IPS DF 4.7 (cell line): ENCODE measurements around the gene TGM2.

ENCODE experiments used
- DNase-seq: peaks from one replicate; pipeline ENCODE4 v3.0.0-alpha.2; 2013; ENCODE audit warnings: low spot score; ENCODE audit errors: extremely low read depth

TGM2 gene

GRCh38 chr20:38095017-38095686 lies 69.9 kb downstream of the TGM2 start:
- DNase-seq: no peak

- no peak for DNase-seq
These were observed 70.6 kb downstream of the TGM2 start for GRCh38 chr20:38094373-38094891.

- no peak for DNase-seq
These were observed 71.4 kb downstream of the TGM2 start for GRCh38 chr20:38093641-38094077.

GRCh38 chr20:38092915-38093314 lies 72.2 kb downstream of the TGM2 start:
- no peak for DNase-seq

GRCh38 chr20:38092260-38092857 lies 72.7 kb downstream of the TGM2 start:
- DNase-seq: no peak

GRCh38 chr20:38091441-38092216 lies 73.4 kb downstream of the TGM2 start:
- no peak for DNase-seq

GRCh38 chr20:38090061-38090460 lies 75.0 kb downstream of the TGM2 start:
- DNase-seq: no peak

- no peak for DNase-seq
These were observed 75.6 kb downstream of the TGM2 start for GRCh38 chr20:38089500-38089899.

- DNase-seq: no peak
These were observed 80.0 kb downstream of the TGM2 start for GRCh38 chr20:38085026-38085425.

- DNase-seq: no peak
These were observed 80.6 kb downstream of the TGM2 start for GRCh38 chr20:38084425-38084951.

- DNase-seq: no peak
These were observed 81.6 kb downstream of the TGM2 start for GRCh38 chr20:38083338-38084048.

GRCh38 chr20:38082894-38083293 lies 82.2 kb downstream of the TGM2 start:
- DNase-seq: no peak

GRCh38 chr20:38081575-38081974 lies 83.5 kb downstream of the TGM2 start:
- no peak for DNase-seq

GRCh38 chr20:38079353-38079752 lies 85.7 kb downstream of the TGM2 start:
- no peak for DNase-seq

- DNase-seq: no peak
These were observed 87.0 kb downstream of the TGM2 start for GRCh38 chr20:38078084-38078483.
